GM12878 (cell line): Measurements from ENCODE around the gene MAP1A. TPM values are rescaled to one million over a fixed set of nuclear protein-coding genes. Genes with fewer than 3 reads are reported as not detected.

ENCODE experiments used
- ATAC-seq: fragments of 200-7000 bp; cut with Tn5 transposase; 3 replicates; pipeline ENCODE4 v1.9.1; 2020; ENCODE audit warnings: mild to moderate bottlenecking, moderate library complexity
- BruUV-seq: library from RNA; stranded (reverse); fragments of 400-500 nt; replicated peaks from 2 replicates; lab custom pipeline; 2021; lab: Mats Ljungman, UMichigan
- CTCF ChIA-PET: fragments of 300-600 bp; sonication (Branson Sonifier 250); formaldehyde crosslinking; extraction: SDS; loops from one replicate; lab custom pipeline; 2021; ENCODE audit warnings: inconsistent platforms; lab: Yijun Ruan, JAX
- POLR2A ChIA-PET: fragments of 350-600 bp; formaldehyde crosslinking; extraction: SDS; loops from one replicate; lab custom pipeline; 2021; ENCODE audit warnings: inconsistent platforms; lab: Charles Lee
- RAD21 ChIA-PET: fragments of 300-600 bp; sonication (Branson Sonifier 250); formaldehyde crosslinking; loops from one replicate; lab custom pipeline; 2023; ENCODE audit warnings: antibody characterized with exemption; ENCODE audit not compliant: unreplicated experiment; lab: Charles Lee
- SMC1A ChIA-PET: fragments of 300-600 bp; sonication (Branson Sonifier 250); formaldehyde crosslinking; loops from one replicate; lab custom pipeline; 2023; ENCODE audit not compliant: unreplicated experiment, uncharacterized antibody; lab: Charles Lee
- DNase-seq: peaks from one replicate; pipeline ENCODE4 v3.0.0-alpha.2; 2011; ENCODE audit warnings: low read depth, low spot score
- FAIRE-seq: peaks from 3 replicates; lab custom pipeline; 2011; peaks lifted over from hg19 to GRCh38; lab: Jason Lieb, UNC
- H2AFZ ChIP-seq: 2 replicates; pipeline ENCODE4 v1.6.0; 2011; ENCODE audit warnings: low read depth, low read length, control low read depth; ENCODE audit not compliant: control insufficient read depth
- H3K27ac ChIP-seq: 2 replicates; pipeline ENCODE4 v1.5.1; 2011; ENCODE audit warnings: control low read depth; ENCODE audit not compliant: control insufficient read depth, insufficient read depth
- H3K27me3 ChIP-seq, 2 experiments: replicated peaks in 1 of 2; 2 replicates each; pipeline versions ENCODE4 v1.6.0 to v1.6.1; 2011; ENCODE audit warnings: low read length in 1 of 2; ENCODE audit not compliant: control insufficient read depth in 2 of 2, insufficient read depth in 2 of 2
- H3K36me3 ChIP-seq, 2 experiments: 2 replicates each; pipeline ENCODE4 v1.5.1; 2011; ENCODE audit warnings: low read length in 1 of 2; ENCODE audit not compliant: control insufficient read depth in 2 of 2, insufficient read depth in 2 of 2
- H3K4me1 ChIP-seq: 2 replicates; pipeline ENCODE4 v1.6.1; 2011; ENCODE audit warnings: mild to moderate bottlenecking, low read length, moderate library complexity, mixed read lengths; ENCODE audit not compliant: control insufficient read depth, insufficient read depth
- H3K4me2 ChIP-seq: 2 replicates; pipeline ENCODE4 v1.6.0; 2011; ENCODE audit warnings: control low read depth; ENCODE audit not compliant: control insufficient read depth, insufficient read depth
- H3K4me3 ChIP-seq: fragments of 200-600 bp; sonication (generic); 2 replicates; pipeline ENCODE4 v1.5.1; 2016
- H3K79me2 ChIP-seq: 2 replicates; pipeline ENCODE4 v1.6.0; 2011; ENCODE audit warnings: low read length; ENCODE audit not compliant: control insufficient read depth, insufficient read depth
- H3K9ac ChIP-seq: 2 replicates; pipeline ENCODE4 v1.8.0; 2011; ENCODE audit warnings: low read length, control low read depth, mixed read lengths; ENCODE audit not compliant: control insufficient read depth, insufficient read depth
- H3K9me3 ChIP-seq: replicated peaks from 3 replicates; pipeline ENCODE4 v1.5.1; 2011; ENCODE audit warnings: mild to moderate bottlenecking, low read length; ENCODE audit not compliant: control insufficient read depth, insufficient read depth
- H4K20me1 ChIP-seq: 2 replicates; pipeline ENCODE4 v1.6.0; 2011; ENCODE audit not compliant: control insufficient read depth, insufficient read depth
- ATF7 ChIP-seq: fragments of 450-650 bp; IDR thresholded peaks from 2 replicates; pipeline ENCODE4 v1.6.1; 2016; ENCODE audit warnings: low read depth, mild to moderate bottlenecking
- CREB1 ChIP-seq: IDR thresholded peaks from 2 replicates; pipeline ENCODE4 v1.6.1; 2012; ENCODE audit warnings: low read depth, mild to moderate bottlenecking, inconsistent platforms
- HCFC1 ChIP-seq: fragments of 150-350 bp; IDR thresholded peaks from 2 replicates; pipeline ENCODE4 v1.6.1; 2014; ENCODE audit warnings: low read length
- IKZF1 ChIP-seq: fragments of 450-650 bp; conservative IDR thresholded peaks from 2 replicates; pipeline ENCODE4 v1.6.1; 2017; ENCODE audit warnings: antibody characterized with exemption, mild to moderate bottlenecking
- IRF4 ChIP-seq: IDR thresholded peaks from 2 replicates; pipeline ENCODE4 v1.6.1; 2011; ENCODE audit warnings: low read depth, low read length
- IRF5 ChIP-seq: fragments of 450-650 bp; IDR thresholded peaks from 2 replicates; pipeline ENCODE4 v1.6.1; 2017; ENCODE audit warnings: borderline replicate concordance
- NFYB ChIP-seq: IDR thresholded peaks from 2 replicates; pipeline ENCODE4 v1.6.1; 2011; ENCODE audit warnings: low read depth, mild to moderate bottlenecking, low read length, improper control_type of control experiment, moderate library complexity; ENCODE audit not compliant: insufficient read depth
- PAX5 ChIP-seq: IDR thresholded peaks from 2 replicates; pipeline ENCODE4 v1.6.1; 2011; ENCODE audit warnings: low read depth, low read length, borderline replicate concordance
- PKNOX1 ChIP-seq: fragments of 450-650 bp; IDR thresholded peaks from 2 replicates; pipeline ENCODE4 v1.6.1; 2016; ENCODE audit warnings: mild to moderate bottlenecking
- POU2F2 ChIP-seq: IDR thresholded peaks from 3 replicates; pipeline ENCODE4 v1.6.1; 2011; ENCODE audit warnings: low read depth, mild to moderate bottlenecking, low read length, borderline replicate concordance
- SPI1 ChIP-seq: IDR thresholded peaks from 2 replicates; pipeline ENCODE4 v1.6.1; 2011; ENCODE audit warnings: low read depth, mild to moderate bottlenecking, low read length, moderate library complexity, borderline replicate concordance; ENCODE audit not compliant: insufficient read depth
- SREBF1 ChIP-seq: IDR thresholded peaks from 2 replicates; pipeline ENCODE4 v1.6.1; 2012; ENCODE audit warnings: mild to moderate bottlenecking, low read length
- SREBF2 ChIP-seq: IDR thresholded peaks from 2 replicates; pipeline ENCODE4 v1.6.1; 2012; ENCODE audit warnings: mild to moderate bottlenecking, low read length
- STAT1 ChIP-seq: fragments of 450-650 bp; conservative IDR thresholded peaks from 2 replicates; pipeline ENCODE4 v1.6.1; 2014; ENCODE audit warnings: antibody characterized with exemption, mild to moderate bottlenecking
- TAF1 ChIP-seq: IDR thresholded peaks from 2 replicates; pipeline ENCODE4 v1.6.1; 2011; ENCODE audit warnings: mild to moderate bottlenecking, low read depth, low read length, borderline replicate concordance
- ZNF207 ChIP-seq: fragments of 450-650 bp; IDR thresholded peaks from 2 replicates; pipeline ENCODE4 v1.6.1; 2014; ENCODE audit warnings: antibody characterized with exemption, mild to moderate bottlenecking, borderline replicate concordance
- WGBS: methylation state at CpG from one replicate; pipeline ENCODE4 v1.1.6; 2016; ENCODE audit warnings: low lambda C conversion rate; ENCODE audit not compliant: insufficient replicate concordance, insufficient coverage; ENCODE audit errors: missing lambda C conversion rate; 5-methylcytosine and 5-hydroxymethylcytosine counted together
- in situ Hi-C: fragments of 300-500 bp; cut with MboI; formaldehyde crosslinking; loops from 9 replicates; pipeline ENCODE4 v1.14.3; 2018; ENCODE audit warnings: mixed read lengths
- intact Hi-C: fragments of 100-400 bp; cut with micrococcal nuclease; formaldehyde crosslinking; loops from one replicate; pipeline ENCODE4 v1.14.2; 2022; ENCODE audit not compliant: unreplicated experiment
- polyA plus RNA-seq, 11 experiments: library from polyadenylated mRNA; depleted of rRNA in 4 of 11; unstranded in 6 of 11; stranded (reverse) in 5 of 11; fragments of >200 nt; fragmentation: Nextera tagmentation in 4 of 11; fragmentation: Illumina TruSeq in 1 of 11; extraction: Ambion mirVana in 4 of 11; extraction: Trizol in 1 of 11; gene quantifications; 1 replicate in 1 of 11; 2 replicates in 10 of 11; pipeline versions ENCODE4 v1.2.1 to v1.2.3, GENCODE V29; 2011 to 2016; ENCODE audit warnings: inconsistent platforms in 2 of 11, missing spikeins in 2 of 11, low read depth in 1 of 11
- total RNA-seq, 4 experiments: library from RNA; depleted of rRNA in 3 of 4; stranded (reverse); fragments of >200 nt in 3 of 4; fragmentation: Illumina TruSeq in 1 of 4; extraction: Trizol in 1 of 4; gene quantifications; 2 replicates each; pipeline versions ENCODE4 v1.2.1 to v1.2.3, GENCODE V29; 2013 to 2021

The MAP1A gene
- total and polyA plus RNA-seq, 10 of the 15 experiments (the other 5 are each of a cell fraction or from before 2014, with no cell fraction given) = under 0.01 to 0.10 (median 0.05) TPM

- Histone ChIP-seq H3K9ac (no peak overlapping the region), H2AFZ (no peak overlapping the region), H3K27ac (no peak overlapping the region), H3K4me1 (no peaks in the 10 kb centered on the region), H3K9me3 (no peaks in the 10 kb centered on the region), H3K79me2 (no peaks in the 10 kb centered on the region), H3K4me3 (no peak overlapping the region), H3K4me2 (no peak overlapping the region), H3K36me3 (no peaks in the 10 kb centered on the region), H3K27me3 (peaks cover 12 to 15% of the 10 kb centered on the region in 2 experiments; a peak in 3 of 4 replicates), H4K20me1 (no peaks in the 10 kb centered on the region)
- WGBS = 14% methylated on average over 16 of the region's 18 CpGs
- ChIA-PET POLR2A (no interaction called here), CTCF (interaction anchor here (0.7 kb wide), 2 partner anchors 143 to 1517 kb away, joined by 3 read pairs; no protein-coding TSS in a partner anchor), SMC1A (no interaction called here), RAD21 (no interaction called here)
- BruUV-seq = no TSS peak
- intact Hi-C loops = no loop called here
- no peak for DNase-seq
- TF ChIP-seq SREBF2 (no peak), PKNOX1 (no peak), IRF4 (no peak), HCFC1 (no peak), NFYB (no peak), SREBF1 (no peak), PAX5 (no peak), STAT1 (no peak), SPI1 (no peak), IRF5 (no peak), CREB1 (no peak), ATF7 (no peak), IKZF1 (no peak), POU2F2 (no peak), ZNF207 (no peak), TAF1 (no peak)
- no peak for ATAC-seq
- in situ Hi-C loops = no loop called here
- no peak for FAIRE-seq
These were observed 871 bp downstream of the MAP1A start for GRCh38 chr15:43518197-43518761.
